ENCODE data around the gene DSG2.

The DSG2 gene

GRCh38 chr18:31510319-31510718 lies 12.3 kb downstream of the DSG2 start:
- Mint-ChIP-seq H3K27me3 (no peaks in the 10 kb centered on the region), H3K9me3 (no peaks in the 10 kb centered on the region), H3K4me3 (no peak overlapping the region), H3K27ac (no peak overlapping the region), H3K36me3 (ENCODE audit: low read depth) (no peaks in the 10 kb centered on the region), H3K4me1 (ENCODE audit: low read depth) (no peaks in the 10 kb centered on the region)

- Mint-ChIP-seq H3K4me3 (no peak overlapping the region), H3K27me3 (no peaks in the 10 kb centered on the region), H3K4me1 (ENCODE audit: low read depth) (no peaks in the 10 kb centered on the region)
Observed at GRCh38 chr18:31511098-31511497, 13.1 kb downstream of the DSG2 start.

GRCh38 chr18:31512203-31512764 lies 14.3 kb downstream of the DSG2 start:
- Mint-ChIP-seq H3K36me3 (ENCODE audit: low read depth) (no peaks in the 10 kb centered on the region), H3K9me3 (no peaks in the 10 kb centered on the region), H3K4me1 (ENCODE audit: low read depth) (no peaks in the 10 kb centered on the region), H3K27ac (no peak overlapping the region), H3K27me3 (no peaks in the 10 kb centered on the region), H3K4me3 (no peak overlapping the region)

More at GRCh38 chr18:31511098-31511497, 13.1 kb downstream of the DSG2 start:
- H3K9me3 Mint-ChIP-seq = no peaks in the 10 kb centered on the region
- H3K27ac Mint-ChIP-seq = no peak overlapping the region
- H3K36me3 Mint-ChIP-seq (ENCODE audit: low read depth) = no peaks in the 10 kb centered on the region

GRCh38 chr18:31513189-31513935 lies 15.4 kb downstream of the DSG2 start:
- no peak overlapping the region for H3K27ac Mint-ChIP-seq
- H3K27me3 Mint-ChIP-seq = no peaks in the 10 kb centered on the region
- H3K4me1 Mint-ChIP-seq (ENCODE audit: low read depth) = no peaks in the 10 kb centered on the region
- no peaks in the 10 kb centered on the region for H3K36me3 Mint-ChIP-seq (ENCODE audit: low read depth)
- H3K4me3 Mint-ChIP-seq = no peak overlapping the region
- no peaks in the 10 kb centered on the region for H3K9me3 Mint-ChIP-seq

GRCh38 chr18:31516437-31516836 lies 18.5 kb downstream of the DSG2 start:
- Mint-ChIP-seq H3K9me3 (no peaks in the 10 kb centered on the region), H3K36me3 (ENCODE audit: low read depth) (no peaks in the 10 kb centered on the region), H3K4me1 (ENCODE audit: low read depth) (no peaks in the 10 kb centered on the region), H3K27me3 (no peaks in the 10 kb centered on the region), H3K27ac (no peak overlapping the region), H3K4me3 (no peak overlapping the region)

- Mint-ChIP-seq H3K36me3 (ENCODE audit: low read depth) (no peaks in the 10 kb centered on the region), H3K27me3 (peaks cover 6% of the 10 kb centered on the region), H3K4me1 (ENCODE audit: low read depth) (no peaks in the 10 kb centered on the region), H3K4me3 (no peak overlapping the region), H3K9me3 (no peaks in the 10 kb centered on the region), H3K27ac (no peak overlapping the region)
Observed at GRCh38 chr18:31526374-31526773, 28.4 kb downstream of the DSG2 start.

- H3K9me3 Mint-ChIP-seq = no peaks in the 10 kb centered on the region
- H3K4me1 Mint-ChIP-seq (ENCODE audit: low read depth) = no peaks in the 10 kb centered on the region
- peaks cover 3% of the 10 kb centered on the region for H3K27me3 Mint-ChIP-seq
- no peak overlapping the region for H3K4me3 Mint-ChIP-seq
- no peaks in the 10 kb centered on the region for H3K36me3 Mint-ChIP-seq (ENCODE audit: low read depth)
- no peak overlapping the region for H3K27ac Mint-ChIP-seq
Observed at GRCh38 chr18:31533236-31533635, 35.3 kb downstream of the DSG2 start.

GRCh38 chr18:31538837-31539236 lies 40.9 kb downstream of the DSG2 start:
- H3K36me3 Mint-ChIP-seq (ENCODE audit: low read depth) = no peaks in the 10 kb centered on the region
- H3K27ac Mint-ChIP-seq = no peak overlapping the region
- H3K9me3 Mint-ChIP-seq = no peaks in the 10 kb centered on the region
- no peak overlapping the region for H3K4me3 Mint-ChIP-seq
- no peaks in the 10 kb centered on the region for H3K4me1 Mint-ChIP-seq (ENCODE audit: low read depth)
- peaks cover 3% of the 10 kb centered on the region for H3K27me3 Mint-ChIP-seq

GRCh38 chr18:31546476-31546875 lies 48.5 kb downstream of the DSG2 start:
- no peaks in the 10 kb centered on the region for H3K36me3 Mint-ChIP-seq (ENCODE audit: low read depth)
- no peaks in the 10 kb centered on the region for H3K27me3 Mint-ChIP-seq
- H3K9me3 Mint-ChIP-seq = no peaks in the 10 kb centered on the region
- no peak overlapping the region for H3K27ac Mint-ChIP-seq
- H3K4me1 Mint-ChIP-seq (ENCODE audit: low read depth) = no peaks in the 10 kb centered on the region
- no peak overlapping the region for H3K4me3 Mint-ChIP-seq

GRCh38 chr18:31548853-31549252 lies 50.9 kb downstream of the DSG2 start:
- Mint-ChIP-seq H3K36me3 (ENCODE audit: low read depth) (no peaks in the 10 kb centered on the region), H3K27ac (no peak overlapping the region), H3K4me1 (ENCODE audit: low read depth) (no peaks in the 10 kb centered on the region), H3K9me3 (no peaks in the 10 kb centered on the region), H3K4me3 (no peak overlapping the region), H3K27me3 (peaks cover 1% of the 10 kb centered on the region)

GRCh38 chr18:31549416-31549815 lies 51.4 kb downstream of the DSG2 start:
- H3K4me1 Mint-ChIP-seq (ENCODE audit: low read depth) = no peaks in the 10 kb centered on the region
- peaks cover 7% of the 10 kb centered on the region for H3K27me3 Mint-ChIP-seq
- no peaks in the 10 kb centered on the region for H3K9me3 Mint-ChIP-seq
- no peak overlapping the region for H3K27ac Mint-ChIP-seq
- H3K36me3 Mint-ChIP-seq (ENCODE audit: low read depth) = no peaks in the 10 kb centered on the region
- H3K4me3 Mint-ChIP-seq = no peak overlapping the region

GRCh38 chr18:31551883-31552282 lies 53.9 kb downstream of the DSG2 start:
- Mint-ChIP-seq H3K4me3 (no peak overlapping the region), H3K4me1 (ENCODE audit: low read depth) (no peaks in the 10 kb centered on the region), H3K27me3 (peaks cover 12% of the 10 kb centered on the region), H3K9me3 (no peaks in the 10 kb centered on the region), H3K36me3 (ENCODE audit: low read depth) (no peaks in the 10 kb centered on the region), H3K27ac (no peak overlapping the region)

- Mint-ChIP-seq H3K27me3 (peaks cover 12% of the 10 kb centered on the region), H3K4me3 (no peak overlapping the region), H3K4me1 (ENCODE audit: low read depth) (no peaks in the 10 kb centered on the region), H3K9me3 (no peaks in the 10 kb centered on the region), H3K36me3 (ENCODE audit: low read depth) (no peaks in the 10 kb centered on the region), H3K27ac (no peak overlapping the region)
Observed at GRCh38 chr18:31553800-31554199, 55.8 kb downstream of the DSG2 start.

GRCh38 chr18:31554776-31555175 lies 56.8 kb downstream of the DSG2 start:
- no peaks in the 10 kb centered on the region for H3K4me1 Mint-ChIP-seq (ENCODE audit: low read depth)
- no peak overlapping the region for H3K4me3 Mint-ChIP-seq
- H3K9me3 Mint-ChIP-seq = no peaks in the 10 kb centered on the region
- peaks cover 12% of the 10 kb centered on the region for H3K27me3 Mint-ChIP-seq
- H3K36me3 Mint-ChIP-seq (ENCODE audit: low read depth) = no peaks in the 10 kb centered on the region
- no peak overlapping the region for H3K27ac Mint-ChIP-seq

- no peak overlapping the region for H3K27ac Mint-ChIP-seq
- H3K36me3 Mint-ChIP-seq (ENCODE audit: low read depth) = no peaks in the 10 kb centered on the region
- H3K4me1 Mint-ChIP-seq (ENCODE audit: low read depth) = no peaks in the 10 kb centered on the region
- no peaks in the 10 kb centered on the region for H3K9me3 Mint-ChIP-seq
- peaks cover 12% of the 10 kb centered on the region for H3K27me3 Mint-ChIP-seq
- H3K4me3 Mint-ChIP-seq = no peak overlapping the region
Observed at GRCh38 chr18:31555971-31556747, 58.2 kb downstream of the DSG2 start.

Measured in stimulated activated naive CD8-positive, alpha-beta T cell treated with anti-CD3 and anti-CD28 coated beads, Interleukin-15, Interleukin-2, amounts not matched to agents 100 ng/mL and 50 ng/mL, for 24 hours (primary cell).